Keratinocyte (primary cell): ENCODE results near the gene UCMA. TPM values are rescaled to one million over a fixed set of nuclear protein-coding genes. Genes with fewer than 3 reads are reported as not detected.
"Not testable (repeated sequence)": the region's sequence is repeated elsewhere in the genome, so short reads cannot be mapped to it uniquely, and the experiment has no call there.

Experiments used
- DNase-seq: peaks from one replicate; pipeline ENCODE4 v3.0.0-alpha.2; 2011; ENCODE audit warnings: low read depth, missing footprints, low spot score
- FAIRE-seq: peaks from 2 replicates; lab custom pipeline; 2011; peaks lifted over from hg19 to GRCh38; lab: Jason Lieb, UNC
- H2AFZ ChIP-seq: 2 replicates; pipeline ENCODE4 v1.6.0; 2012; ENCODE audit warnings: low read length, control low read depth, inconsistent platforms; ENCODE audit not compliant: control insufficient read depth
- H3K27ac ChIP-seq: 2 replicates; pipeline ENCODE4 v1.5.1; 2011; ENCODE audit warnings: low read length; ENCODE audit not compliant: control insufficient read depth, insufficient read depth
- H3K27me3 ChIP-seq: 3 replicates; pipeline ENCODE4 v1.6.0; 2011; ENCODE audit warnings: low read length; ENCODE audit not compliant: control insufficient read depth, insufficient read depth; ENCODE audit errors: extremely low read depth
- H3K36me3 ChIP-seq, 2 experiments: 2 replicates in 1 of 2; 3 replicates in 1 of 2; pipeline ENCODE4 v1.5.1; 2011; ENCODE audit warnings: low read length in 2 of 2, mild to moderate bottlenecking in 1 of 2; ENCODE audit not compliant: control insufficient read depth in 2 of 2, insufficient read depth in 2 of 2; ENCODE audit errors: extremely low read depth in 1 of 2
- H3K4me1 ChIP-seq: 3 replicates; pipeline ENCODE4 v1.5.1; 2011; ENCODE audit warnings: low read length; ENCODE audit not compliant: control insufficient read depth, insufficient read depth; ENCODE audit errors: extremely low read depth
- H3K4me2 ChIP-seq: 3 replicates; pipeline ENCODE4 v1.6.0; 2011; ENCODE audit warnings: low read depth, low read length; ENCODE audit not compliant: control insufficient read depth, insufficient read depth; ENCODE audit errors: extremely low read depth
- H3K4me3 ChIP-seq, 3 experiments: fragments of 200-600 bp in 1 of 3; sonication (generic) in 1 of 3; 2 replicates in 2 of 3; 3 replicates in 1 of 3; pipeline ENCODE4 v1.5.1; 2011 to 2016; ENCODE audit warnings: low read length in 3 of 3, mild to moderate bottlenecking in 3 of 3, control low read depth in 2 of 3, inconsistent platforms in 1 of 3, low read depth in 1 of 3, mixed read lengths in 1 of 3, mixed run types in 1 of 3, moderate library complexity in 1 of 3; ENCODE audit not compliant: control insufficient read depth in 2 of 3, insufficient read depth in 2 of 3; ENCODE audit errors: extremely low read depth in 1 of 3
- H3K79me2 ChIP-seq: 2 replicates; pipeline ENCODE4 v1.6.0; 2012; ENCODE audit warnings: low read length; ENCODE audit not compliant: control insufficient read depth, insufficient read depth
- H3K9ac ChIP-seq: 3 replicates; pipeline ENCODE4 v1.6.0; 2011; ENCODE audit warnings: low read length; ENCODE audit not compliant: control insufficient read depth, insufficient read depth; ENCODE audit errors: extremely low read depth
- H3K9me1 ChIP-seq: 3 replicates; pipeline ENCODE4 v1.6.0; 2011; ENCODE audit warnings: low read length; ENCODE audit not compliant: control insufficient read depth, insufficient read depth; ENCODE audit errors: extremely low read depth
- H3K9me3 ChIP-seq: 2 replicates; pipeline ENCODE4 v1.5.1; 2012; ENCODE audit warnings: low read depth, low read length; ENCODE audit not compliant: control insufficient read depth
- H4K20me1 ChIP-seq: 3 replicates; pipeline ENCODE4 v1.6.0; 2011; ENCODE audit warnings: low read length; ENCODE audit not compliant: control insufficient read depth, insufficient read depth; ENCODE audit errors: extremely low read depth
- CTCF ChIP-seq, 3 experiments: IDR thresholded peaks in 1 of 3; conservative IDR thresholded peaks in 1 of 3; optimal IDR thresholded peaks in 1 of 3; 2 replicates in 2 of 3; 3 replicates in 1 of 3; pipeline versions ENCODE3 to v1.5.1; 2011; ENCODE audit warnings: low read length in 3 of 3, mild to moderate bottlenecking in 3 of 3, moderate library complexity in 2 of 3, control low read depth in 1 of 3, inconsistent platforms in 1 of 3; ENCODE audit not compliant: insufficient read depth in 2 of 3; ENCODE audit errors: extremely low read depth in 1 of 3
- EZH2 ChIP-seq: IDR thresholded peaks from one replicate; pipeline ENCODE4 v1.6.1; 2012; ENCODE audit warnings: inconsistent platforms, mild to moderate bottlenecking, low read length, moderate library complexity
- dilution Hi-C: fragments of 300-500 bp; cut with MboI; formaldehyde crosslinking; loops from one replicate; pipeline ENCODE4 v1.7.0; 2020; ENCODE audit warnings: low sequenced_read_pairs; ENCODE audit not compliant: extremely low pct_ligation_motif_present
- polyA plus RNA-seq, 5 experiments: library from polyadenylated mRNA; depleted of rRNA in 3 of 5; stranded (reverse) in 3 of 5; stranded (forward) in 1 of 5; unstranded in 1 of 5; fragments of >200 nt; gene quantifications; 1 replicate in 1 of 5; 2 replicates in 3 of 5; 3 replicates in 1 of 5; pipeline versions ENCODE4 v1.2.1 to v1.2.3, GENCODE V29; 2011 to 2012; ENCODE audit warnings: missing spikeins in 2 of 5, low read depth in 1 of 5, low replicate concordance in 1 of 5

UCMA gene
- polyA plus RNA-seq, 1 donor (not counting 4 experiments of a cell fraction or from before 2014, with no cell fraction given), result not detected

- no peaks in the 10 kb centered on the region for H3K36me3 ChIP-seq
- H3K27me3 ChIP-seq, result no peaks in the 10 kb centered on the region
- H2AFZ ChIP-seq, result no peak overlapping the region
- no peaks in the 10 kb centered on the region for H3K79me2 ChIP-seq
- TF ChIP-seq CTCF (optimal IDR thresholded peaks at IDR 0.05 in 1 of 3, IDR thresholded peaks at IDR 0.05 in 1 of 3, conservative IDR thresholded peaks at IDR 0.05 in 1 of 3; ENCODE audit: extremely low read depth in 1 of 3, insufficient read depth in 2 of 3, low read length in 3 of 3) (no peak), EZH2 (no peak)
- H3K27ac ChIP-seq, result no peak overlapping the region
- H3K4me3 ChIP-seq, result no peak overlapping the region
- no peak for FAIRE-seq
- DNase-seq, result no peak
- H3K9ac ChIP-seq, result no peak overlapping the region
- H4K20me1 ChIP-seq, result no peaks in the 10 kb centered on the region
- no peaks in the 10 kb centered on the region for H3K9me3 ChIP-seq
- no peaks in the 10 kb centered on the region for H3K9me1 ChIP-seq
- no peaks in the 10 kb centered on the region for H3K4me1 ChIP-seq
- dilution Hi-C loops, result no loop called here
- H3K4me2 ChIP-seq, result no peak overlapping the region
These were observed 42.7 kb upstream of the UCMA start for GRCh38 chr10:13276749-13277365.

- dilution Hi-C loops, H3K9me1 ChIP-seq, H3K4me1 ChIP-seq, H3K9ac ChIP-seq, H3K4me2 ChIP-seq, H3K79me2 ChIP-seq, H4K20me1 ChIP-seq, DNase-seq, FAIRE-seq, H3K4me3 ChIP-seq, H3K9me3 ChIP-seq, H3K27ac ChIP-seq, H2AFZ ChIP-seq, H3K27me3 ChIP-seq, H3K36me3 ChIP-seq: not testable (repeated sequence)
These were observed 42.0 kb upstream of the UCMA start for GRCh38 chr10:13276146-13276545.

GRCh38 chr10:13272164-13272571 is 38.0 kb upstream of the UCMA start:
- Histone ChIP-seq H3K4me1 (no peaks in the 10 kb centered on the region), H3K27me3 (no peaks in the 10 kb centered on the region), H3K36me3 (no peaks in the 10 kb centered on the region), H3K9me1 (no peaks in the 10 kb centered on the region), H3K79me2 (no peaks in the 10 kb centered on the region), H3K4me2 (no peak overlapping the region), H3K9ac (no peak overlapping the region), H3K9me3 (no peaks in the 10 kb centered on the region), H3K4me3 (no peak overlapping the region), H4K20me1 (no peaks in the 10 kb centered on the region), H2AFZ (no peak overlapping the region), H3K27ac (no peak overlapping the region)
- dilution Hi-C loops, result no loop called here
- FAIRE-seq (no peak), DNase-seq (no peak)
- TF ChIP-seq CTCF (optimal IDR thresholded peaks at IDR 0.05 in 1 of 3, IDR thresholded peaks at IDR 0.05 in 1 of 3, conservative IDR thresholded peaks at IDR 0.05 in 1 of 3; ENCODE audit: extremely low read depth in 1 of 3, insufficient read depth in 2 of 3, low read length in 3 of 3) (no peak), EZH2 (no peak)
